GM18951 (cell line): ENCODE measurements around the gene SLC26A6.

Experiments
- POLR2A ChIP-seq: IDR thresholded peaks from 4 replicates; pipeline ENCODE4 v1.6.1; 2011; ENCODE audit warnings: mild to moderate bottlenecking; ENCODE audit not compliant: insufficient read length, insufficient read depth; ENCODE audit errors: extremely low read depth
- in situ Hi-C: fragments of 300-500 bp; cut with MboI; formaldehyde crosslinking; loops from one replicate; pipeline ENCODE4 v1.12.0; 2022; ENCODE audit warnings: low sequenced_read_pairs, mixed read lengths, inconsistent platforms; ENCODE audit not compliant: unreplicated experiment

Gene SLC26A6

DNA sequence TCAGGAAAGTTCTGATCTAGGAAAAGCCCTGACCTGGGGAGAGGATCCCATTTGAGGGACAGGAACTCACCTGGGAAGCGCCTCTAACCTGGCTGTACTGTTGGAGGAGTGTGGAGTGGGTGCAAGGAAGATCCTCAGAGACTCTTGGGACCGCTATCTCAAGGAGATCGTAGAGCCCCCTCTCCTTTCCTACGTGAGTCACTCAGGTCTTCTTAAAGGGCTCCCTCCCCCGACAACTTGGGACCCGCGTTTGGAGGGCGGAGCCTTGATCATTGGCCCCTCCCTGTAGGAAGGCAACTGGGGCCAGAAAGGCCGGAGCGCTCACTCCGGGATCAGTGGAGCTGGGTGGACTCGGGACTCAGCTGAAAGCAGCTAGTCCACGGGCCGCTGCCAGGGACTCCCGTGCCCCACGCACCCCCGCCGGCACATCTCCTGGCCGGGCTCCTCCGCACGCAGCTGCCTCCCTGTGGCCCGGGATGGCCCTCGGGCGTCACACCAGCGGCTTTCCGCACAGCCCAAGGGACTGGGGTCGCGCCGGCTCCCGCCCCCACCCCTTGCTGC, 520 bp downstream of the SLC26A6 start:
- in situ Hi-C loops: no loop called here

DNA sequence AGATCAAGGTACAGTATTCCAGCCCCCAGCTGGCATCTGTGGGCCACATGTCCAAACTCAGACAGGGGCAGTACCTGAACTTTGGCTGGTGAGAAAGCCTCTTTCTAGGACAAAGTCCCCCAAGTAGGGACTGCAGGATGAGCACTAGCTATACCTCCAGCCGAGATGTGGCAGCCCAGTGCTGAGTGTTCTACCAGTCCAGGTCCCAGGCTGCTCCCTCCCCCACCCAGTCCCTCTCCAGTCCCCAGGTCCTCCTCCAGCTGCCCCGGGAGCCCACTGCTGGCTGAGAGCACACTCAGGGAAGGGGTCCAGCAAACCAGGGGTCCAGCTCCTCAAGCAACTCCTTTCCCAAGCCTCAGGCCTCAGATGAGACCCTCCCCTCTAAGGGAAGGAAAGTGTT, 1.5 kb downstream of the SLC26A6 start:
- in situ Hi-C loops: no loop called here
- no peak for TF ChIP-seq POLR2A

More for the DNA sequence above, 520 bp downstream of the SLC26A6 start:
- no peak for TF ChIP-seq POLR2A

DNA sequence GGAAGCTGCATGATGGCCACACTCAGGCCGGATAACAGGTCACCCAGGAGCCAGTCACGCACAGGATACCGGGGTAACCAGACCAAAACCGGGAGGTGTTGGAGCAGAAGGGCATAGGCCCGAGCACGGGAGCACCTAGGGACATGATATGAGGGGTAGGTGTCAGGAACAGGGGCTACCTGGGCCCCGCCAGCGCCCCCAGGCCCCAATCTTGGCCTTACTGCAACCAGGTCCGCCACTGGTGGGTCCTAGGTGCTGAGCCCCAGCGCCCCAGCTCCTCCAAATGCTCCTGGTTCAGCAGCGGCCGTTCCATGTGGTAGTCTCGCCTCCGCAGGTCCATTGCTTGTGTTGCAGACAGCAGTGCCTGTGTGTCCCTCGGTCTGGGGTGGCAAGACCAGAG, 2.0 kb downstream of the SLC26A6 start:
- no peak for TF ChIP-seq POLR2A
- in situ Hi-C loops: no loop called here

DNA sequence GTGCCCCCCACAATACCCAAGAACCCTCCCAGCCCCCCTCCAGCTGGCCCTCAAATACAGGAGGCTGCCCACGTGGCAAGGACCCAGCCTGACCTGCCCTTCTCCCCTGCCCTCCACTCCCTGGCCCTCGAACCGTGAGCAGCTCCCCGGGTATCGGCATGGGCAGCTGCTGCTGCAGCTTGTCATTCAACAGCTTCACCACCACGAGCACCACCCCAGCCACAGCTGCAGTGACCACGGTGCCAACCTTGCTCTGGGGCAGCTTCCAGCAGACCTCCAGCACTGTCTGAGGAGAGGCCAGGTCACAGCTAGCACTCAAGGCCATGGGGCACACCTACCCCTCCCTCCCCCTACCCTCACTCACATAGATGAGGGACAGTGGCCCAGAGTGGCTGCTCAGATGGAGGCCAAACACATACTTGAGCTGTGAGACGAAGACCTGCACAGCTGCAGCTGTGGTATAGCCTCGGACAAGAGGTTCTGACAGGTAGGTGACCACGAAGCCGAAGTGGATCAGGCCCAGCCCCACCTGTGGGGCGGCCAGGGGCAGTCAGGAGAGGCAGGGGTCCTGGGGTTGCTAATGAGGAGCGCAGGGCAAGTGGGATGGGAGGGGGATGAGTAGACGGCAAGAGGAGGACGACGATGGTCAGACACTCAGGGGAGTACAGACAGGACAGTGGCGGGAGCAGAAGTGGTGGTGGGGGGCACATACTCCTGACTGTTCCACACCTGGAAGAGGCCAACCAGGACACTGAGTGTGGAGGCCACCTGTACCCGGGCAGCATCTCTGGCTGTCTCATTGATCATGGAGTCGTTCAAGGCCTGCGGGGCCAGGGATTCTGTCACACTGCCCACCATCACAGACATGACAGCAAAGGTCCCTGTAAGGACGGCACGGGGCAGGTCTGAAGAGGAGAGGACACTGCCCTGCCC, 3.5 kb downstream of the SLC26A6 start:
- in situ Hi-C loops: no loop called here
- no peak for TF ChIP-seq POLR2A

DNA sequence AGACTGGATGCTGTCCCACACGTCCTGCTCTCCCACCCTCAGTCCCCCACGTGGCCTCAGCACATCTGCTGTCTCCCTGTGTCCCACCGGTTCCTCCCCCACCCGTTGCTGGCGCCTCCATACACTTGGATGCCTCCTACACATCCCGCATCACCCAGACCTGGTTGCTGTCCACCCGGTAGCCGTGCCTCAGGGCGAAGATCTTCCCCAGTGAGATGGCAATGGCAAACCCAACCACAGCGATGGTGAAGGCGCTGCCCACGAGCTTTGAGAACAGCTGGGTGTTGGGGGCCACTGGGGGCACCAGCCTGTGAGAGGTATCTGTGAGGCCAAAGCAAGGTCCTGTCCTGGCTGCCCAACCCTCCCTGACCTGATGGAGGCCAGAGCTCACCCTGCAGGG, 4.4 kb downstream of the SLC26A6 start:
- in situ Hi-C loops: no loop called here
- TF ChIP-seq POLR2A: no peak

DNA sequence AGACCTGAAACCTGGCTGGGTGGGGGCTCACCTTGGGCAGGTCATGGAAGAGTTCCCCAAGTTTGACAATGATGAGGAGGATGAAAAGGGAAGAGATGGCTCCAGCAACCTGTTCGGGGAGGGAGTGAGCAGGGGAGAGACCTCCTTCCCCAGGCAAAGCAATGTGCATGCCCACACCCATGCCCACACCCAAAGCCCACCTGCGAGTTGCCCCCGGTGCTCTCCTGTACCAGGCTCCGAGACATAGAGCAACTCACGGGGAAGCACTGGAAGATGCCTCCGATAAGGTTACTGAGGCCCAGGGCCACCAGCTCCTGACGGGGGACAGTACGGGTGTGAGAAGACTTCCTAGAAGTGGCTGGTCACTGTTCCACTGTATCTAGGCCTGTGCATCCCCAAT, 4.9 kb downstream of the SLC26A6 start:
- in situ Hi-C loops: no loop called here
- TF ChIP-seq POLR2A: no peak

DNA sequence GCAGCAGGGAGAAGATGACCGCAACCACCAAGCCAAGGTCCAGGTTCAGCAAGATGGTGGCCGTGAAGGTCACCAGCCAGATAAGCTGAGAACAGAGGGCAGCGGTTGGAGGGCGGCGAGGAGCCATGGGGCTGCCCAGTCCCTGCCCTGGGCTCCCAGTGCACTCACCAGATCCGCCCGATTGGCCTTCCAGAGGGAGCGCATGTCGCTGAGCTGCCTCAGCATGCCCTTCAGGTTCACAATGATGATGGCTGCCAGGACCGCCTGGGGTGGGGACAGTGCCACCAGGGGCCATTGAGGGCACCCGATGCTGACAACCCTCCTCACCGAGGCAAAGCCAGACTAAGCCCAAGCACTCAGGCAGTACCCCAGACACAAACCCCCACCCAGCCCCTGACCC, 5.4 kb downstream of the SLC26A6 start:
- TF ChIP-seq POLR2A: no peak
- in situ Hi-C loops: no loop called here

DNA sequence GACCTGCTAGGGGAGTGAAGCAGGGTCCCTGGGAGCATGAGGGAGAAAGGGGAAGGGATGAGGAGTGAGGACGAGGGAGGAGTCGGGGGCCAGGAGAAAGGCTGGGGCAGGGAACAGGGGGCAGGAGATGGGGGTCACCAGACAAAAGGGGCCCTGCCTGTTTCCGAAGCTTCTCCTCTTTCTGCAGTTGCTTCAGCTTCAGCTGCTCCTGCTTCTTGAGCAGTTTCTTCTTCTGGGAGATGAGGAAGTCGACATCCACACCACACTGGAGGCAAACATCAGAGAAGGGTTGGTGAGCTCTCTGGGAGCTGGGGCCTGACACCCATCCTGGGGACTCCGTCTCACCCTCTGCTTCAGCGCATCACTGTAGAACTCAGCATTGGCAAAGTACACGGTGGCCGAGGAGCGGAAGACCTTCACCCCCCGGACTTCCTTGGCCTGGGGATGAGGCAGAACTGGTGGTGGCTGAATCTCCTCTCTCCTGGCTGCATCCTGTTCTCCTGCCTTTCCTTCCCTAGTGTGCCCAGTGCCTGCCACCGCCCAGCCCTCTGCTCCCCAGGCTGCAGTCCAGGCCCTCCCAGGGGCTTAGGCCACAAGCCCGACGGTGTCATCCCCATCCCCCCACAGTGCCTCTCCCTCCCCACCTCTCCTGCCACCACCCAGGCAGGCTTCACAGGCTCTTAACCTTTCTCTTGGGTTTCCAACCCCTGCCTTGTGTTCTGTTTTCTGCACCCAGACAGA, 6.8 kb downstream of the SLC26A6 start:
- in situ Hi-C loops: no loop called here
- TF ChIP-seq POLR2A: no peak

DNA sequence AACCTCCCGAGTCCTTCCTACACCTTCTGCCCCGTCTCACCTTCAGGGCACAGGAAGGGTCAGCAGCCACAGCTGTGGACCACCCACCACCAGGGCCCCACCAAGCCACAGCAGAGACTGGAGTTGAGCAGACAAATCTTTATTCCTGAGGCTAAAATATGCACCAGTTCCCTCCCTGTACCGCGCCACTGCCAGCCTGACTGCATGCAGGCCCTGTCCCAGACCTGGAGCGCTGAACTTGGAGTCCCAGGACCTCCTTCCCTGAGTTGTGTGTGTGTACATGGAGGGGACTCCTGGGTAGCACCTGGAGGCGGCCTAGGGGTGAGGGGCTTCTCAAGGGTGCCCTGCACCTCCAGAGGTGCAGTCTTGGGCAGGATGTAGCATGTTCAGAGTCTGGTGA, 9.7 kb downstream of the SLC26A6 start:
- no peak for TF ChIP-seq POLR2A
- in situ Hi-C loops: no loop called here

DNA sequence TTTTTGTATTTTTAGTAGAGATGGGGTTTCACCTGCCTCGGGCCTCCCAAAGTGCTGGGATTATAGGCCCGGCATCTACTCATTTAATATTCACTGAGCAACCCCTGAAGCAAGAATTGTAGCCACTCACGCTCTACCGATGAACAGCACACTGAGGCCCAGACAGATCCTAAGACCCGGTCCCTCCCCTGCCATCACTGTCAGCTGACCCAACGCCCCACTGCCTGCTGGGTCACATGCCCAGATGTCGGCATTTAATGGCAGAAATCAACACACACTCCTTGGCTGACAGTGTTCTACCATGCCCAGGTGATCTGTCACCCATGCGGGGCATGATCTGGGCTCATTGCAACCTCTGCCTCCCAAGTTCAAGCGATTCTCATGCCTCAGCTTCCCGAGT, 10.5 kb downstream of the SLC26A6 start:
- in situ Hi-C loops: no loop called here
- no peak for TF ChIP-seq POLR2A

DNA sequence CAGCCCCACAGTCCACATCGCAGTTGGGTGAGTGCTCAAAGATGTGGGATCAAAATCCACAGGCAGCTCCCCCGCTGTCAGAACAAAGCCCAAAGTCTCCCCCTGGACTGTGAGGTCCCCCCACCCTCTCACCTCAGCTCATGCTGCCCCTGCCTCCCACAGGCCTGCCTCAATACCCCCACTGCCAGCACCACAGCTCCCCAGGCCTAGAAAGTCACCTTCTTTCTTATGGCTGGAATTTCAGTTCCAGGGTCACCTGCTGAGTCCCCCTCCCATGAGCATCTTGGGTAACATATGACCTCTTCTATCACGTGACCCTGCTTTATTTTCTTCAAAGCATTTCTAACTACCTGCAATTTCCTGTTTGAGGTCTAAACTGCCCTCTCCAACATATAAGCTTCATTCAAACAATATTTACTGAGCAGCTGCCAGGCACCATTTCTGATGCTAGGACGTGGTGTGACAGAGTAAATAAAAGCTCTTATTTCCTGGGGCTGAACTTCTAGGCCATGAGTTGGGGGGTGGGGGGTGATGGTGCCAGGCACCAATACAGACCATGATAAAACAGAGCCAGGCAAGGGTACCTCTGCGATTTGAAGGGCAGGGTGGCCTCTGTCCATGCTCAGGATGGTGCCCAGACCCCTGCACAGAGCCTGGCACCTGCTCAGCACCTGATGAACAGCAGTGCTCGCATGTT, 11.3 kb downstream of the SLC26A6 start:
- in situ Hi-C loops: no loop called here

DNA sequence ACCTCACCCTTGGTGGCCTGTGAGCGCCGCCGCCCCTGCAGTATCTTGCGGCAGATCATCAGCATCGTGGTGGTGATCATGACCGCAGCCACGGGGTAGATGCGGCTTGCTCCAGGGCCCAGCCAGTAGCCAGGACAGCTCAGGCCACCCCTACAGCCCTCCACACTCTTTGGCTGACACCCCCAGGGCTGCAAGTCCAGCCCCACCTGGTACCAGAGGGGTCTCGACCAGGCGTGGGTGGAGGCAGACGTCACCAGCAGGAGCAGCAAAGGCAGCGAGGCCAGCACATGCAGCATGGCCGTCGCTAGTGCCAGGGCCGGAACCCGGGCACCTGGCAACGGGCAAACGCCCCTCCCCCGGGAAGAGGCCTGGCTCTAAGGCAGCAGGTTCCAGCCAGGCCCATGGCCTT, 13.8 kb downstream of the SLC26A6 start, which contains the start of gene TMEM89:
TMEM89 (minus strand) TSS at position 309 of the 409 bp plus-strand sequence; CDS start at position 296, 13 bp downstream.
- TF ChIP-seq POLR2A: no peak
- in situ Hi-C loops: no loop called here

More for the DNA sequence above, 11.3 kb downstream of the SLC26A6 start:
- no peak for TF ChIP-seq POLR2A
